HG03575 (cell line): ENCODE data around the gene KLHL18.
"Not testable (repeated sequence)": the region's sequence is repeated elsewhere in the genome, so short reads cannot be mapped to it uniquely, and the experiment has no call there.

Experiments used
- ATAC-seq: cut with Tn5 transposase; IDR thresholded peaks from one replicate; pipeline ENCODE4 v1.9.1; 2021; ENCODE audit not compliant: unreplicated experiment, insufficient number of reproducible peaks, low FRiP score; ENCODE audit errors: extremely low read depth

KLHL18 gene

GRCh38 chr3:47344971-47345370 lies 62.2 kb downstream of the KLHL18 start:
- no peak for ATAC-seq

GRCh38 chr3:47347217-47347801 lies 64.6 kb downstream of the KLHL18 start:
- no peak for ATAC-seq

- ATAC-seq = no peak
These were observed 65.8 kb downstream of the KLHL18 start for GRCh38 chr3:47348411-47349154.

- ATAC-seq = no peak
These were observed 72.3 kb downstream of the KLHL18 start for GRCh38 chr3:47355010-47355409.

- ATAC-seq = no peak
These were observed 73.5 kb downstream of the KLHL18 start for GRCh38 chr3:47356201-47356600.

GRCh38 chr3:47359323-47359722 lies 76.6 kb downstream of the KLHL18 start:
- ATAC-seq = no peak

- not testable (repeated sequence) for ATAC-seq
These were observed 77.4 kb downstream of the KLHL18 start for GRCh38 chr3:47360110-47360517.

- no peak for ATAC-seq
These were observed 80.0 kb downstream of the KLHL18 start for GRCh38 chr3:47362701-47363100.

GRCh38 chr3:47365213-47366153 lies 82.7 kb downstream of the KLHL18 start:
- ATAC-seq = no peak

GRCh38 chr3:47366833-47367232 lies 84.1 kb downstream of the KLHL18 start:
- no peak for ATAC-seq

GRCh38 chr3:47367631-47368030 lies 84.9 kb downstream of the KLHL18 start:
- no peak for ATAC-seq

GRCh38 chr3:47370020-47370419 lies 87.3 kb downstream of the KLHL18 start:
- ATAC-seq = not testable (repeated sequence)

GRCh38 chr3:47370887-47371697 lies 88.3 kb downstream of the KLHL18 start:
- ATAC-seq = no peak

GRCh38 chr3:47374587-47374986 lies 91.8 kb downstream of the KLHL18 start:
- ATAC-seq = no peak

GRCh38 chr3:47376393-47376792 lies 93.6 kb downstream of the KLHL18 start:
- no peak for ATAC-seq

- ATAC-seq = no peak
These were observed 94.4 kb downstream of the KLHL18 start for GRCh38 chr3:47377186-47377585.

- ATAC-seq = no peak
These were observed 96.1 kb downstream of the KLHL18 start for GRCh38 chr3:47378869-47379268.

- ATAC-seq = no peak
These were observed 96.7 kb downstream of the KLHL18 start for GRCh38 chr3:47379411-47379899.
